CD4-positive, alpha-beta T cell treated with Interleukin-10 for 1 hour (primary cell): ENCODE measurements around the gene NR4A2.

Experiments
- DNase-seq: peaks from one replicate; pipeline ENCODE4 v3.0.0-alpha.2; 2020

Gene NR4A2

GRCh38 chr2:156332534-156333273, at the start of gene NR4A2:
Gene NR4A2 (minus strand): TSS chr2:156332721. CDS start chr2:156330186, 2,535 bp downstream.
- DNase-seq, result peak; percentile 95

- no peak for DNase-seq
These were observed 47.7 kb upstream of the NR4A2 start for GRCh38 chr2:156380117-156380645.

GRCh38 chr2:156379714-156380113, 47.2 kb upstream of the NR4A2 start:
- DNase-seq, result no peak

- DNase-seq, result no peak
These were observed 46.5 kb upstream of the NR4A2 start for GRCh38 chr2:156379071-156379470.

- no peak for DNase-seq
These were observed 34.2 kb upstream of the NR4A2 start for GRCh38 chr2:156366753-156367152.

- DNase-seq, result no peak
These were observed 30.6 kb upstream of the NR4A2 start for GRCh38 chr2:156363141-156363540.

- no peak for DNase-seq
These were observed 23.7 kb upstream of the NR4A2 start for GRCh38 chr2:156356014-156356754.

GRCh38 chr2:156352911-156353310, 20.4 kb upstream of the NR4A2 start:
- DNase-seq, result no peak

GRCh38 chr2:156350374-156351142, 18.0 kb upstream of the NR4A2 start:
- no peak for DNase-seq

- DNase-seq, result no peak
These were observed 17.1 kb upstream of the NR4A2 start for GRCh38 chr2:156349605-156350004.

- DNase-seq, result no peak
These were observed 16.6 kb upstream of the NR4A2 start for GRCh38 chr2:156349161-156349560.

GRCh38 chr2:156347431-156347830, 14.9 kb upstream of the NR4A2 start:
- no peak for DNase-seq

GRCh38 chr2:156346731-156347130, 14.2 kb upstream of the NR4A2 start:
- no peak for DNase-seq

- no peak for DNase-seq
These were observed 13.1 kb upstream of the NR4A2 start for GRCh38 chr2:156345582-156345981.

GRCh38 chr2:156343940-156344301, 11.4 kb upstream of the NR4A2 start:
- DNase-seq, result peak; percentile 20

- DNase-seq, result peak; percentile 44
These were observed 10.8 kb upstream of the NR4A2 start for GRCh38 chr2:156343096-156343939.

GRCh38 chr2:156342254-156343095, 10.0 kb upstream of the NR4A2 start:
- peak; percentile 93 for DNase-seq

- DNase-seq, result peak; percentile 92
These were observed 9.1 kb upstream of the NR4A2 start for GRCh38 chr2:156341452-156342253.

- no peak for DNase-seq
These were observed 8.4 kb upstream of the NR4A2 start for GRCh38 chr2:156340804-156341451.

- peak; percentile 36 for DNase-seq
These were observed 7.9 kb upstream of the NR4A2 start for GRCh38 chr2:156340377-156340776.
